ENCODE results near the gene NFIA.

NFIA gene

GRCh38 chr1:61082311-61083012 is at the start of gene NFIA:
Gene NFIA (plus strand): TSS chr1:61082561.
- no peak for DNase-seq (ENCODE audit: low read depth in 2 of 2)

- no peak for DNase-seq (ENCODE audit: low read depth in 2 of 2)
Observed at GRCh38 chr1:61035880-61036279, 46.5 kb upstream of the NFIA start.

- DNase-seq (ENCODE audit: low read depth in 2 of 2), result no peak
Observed at GRCh38 chr1:61042466-61043009, 39.8 kb upstream of the NFIA start.

- DNase-seq (ENCODE audit: low read depth in 2 of 2), result peak; percentile 58 to 64
Observed at GRCh38 chr1:61043010-61043820, 39.1 kb upstream of the NFIA start.

- DNase-seq (ENCODE audit: low read depth in 2 of 2), result no peak
Observed at GRCh38 chr1:61046434-61046833, 35.9 kb upstream of the NFIA start.

DNA sequence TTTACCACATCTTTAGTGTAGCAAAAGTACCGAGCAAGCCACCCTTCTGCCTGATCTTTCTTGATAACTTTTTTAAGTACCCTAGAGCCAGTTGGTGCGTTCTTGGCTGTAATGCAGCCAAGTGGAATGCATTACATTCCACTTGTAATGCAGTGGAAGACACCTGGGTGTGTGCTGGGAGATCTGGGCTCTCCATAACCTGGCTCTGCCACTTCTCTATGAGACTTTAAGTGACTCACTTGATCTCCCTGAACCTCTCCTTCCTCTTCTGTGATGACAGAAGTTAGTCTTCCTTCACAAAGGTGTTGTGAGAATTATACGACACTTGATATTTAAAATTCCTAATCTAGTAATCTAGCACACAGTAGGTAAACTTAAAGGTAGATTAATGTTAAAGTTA is 35.3 kb upstream of the NFIA start:
- no peak for DNase-seq (ENCODE audit: low read depth in 2 of 2)

DNA sequence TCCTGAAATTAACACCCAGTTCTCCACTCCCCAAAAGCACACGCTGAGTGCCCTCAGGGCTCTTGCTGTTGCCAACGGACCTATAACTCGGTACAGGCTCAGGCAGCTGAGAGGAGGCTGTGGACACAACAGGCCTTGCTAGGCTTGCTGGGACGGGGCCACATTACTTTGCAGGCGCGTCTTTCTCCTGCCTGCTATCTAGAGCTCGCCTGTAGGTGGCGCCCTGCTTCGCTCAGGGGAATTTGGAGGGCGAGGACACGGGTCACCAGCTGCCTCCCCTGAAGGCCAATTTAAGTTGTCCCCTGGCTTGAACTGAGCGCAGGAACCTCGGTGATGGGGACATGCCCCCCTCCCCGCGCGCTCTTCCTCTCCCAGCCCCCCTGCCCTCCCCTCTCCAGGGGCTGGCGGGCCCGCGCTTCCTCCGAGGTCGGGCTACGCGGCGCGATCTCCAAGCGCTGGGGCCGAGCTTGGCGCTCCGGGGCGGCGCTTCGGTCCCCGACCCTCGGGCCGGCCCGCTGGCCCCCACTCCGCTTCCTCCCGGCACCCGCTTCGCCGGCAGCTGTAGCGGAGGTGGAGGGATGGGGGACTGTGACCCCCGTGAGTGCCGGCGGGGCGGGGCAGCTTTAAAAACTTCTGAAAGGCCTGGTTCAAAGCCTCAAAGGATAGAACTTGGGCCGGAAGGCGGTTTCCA is 32.4 kb upstream of the NFIA start:
- peak; percentile 65 to 66 for DNase-seq (ENCODE audit: low read depth in 2 of 2)

GRCh38 chr1:61050541-61051442 is 31.6 kb upstream of the NFIA start:
- no peak for DNase-seq (ENCODE audit: low read depth in 2 of 2)

DNA sequence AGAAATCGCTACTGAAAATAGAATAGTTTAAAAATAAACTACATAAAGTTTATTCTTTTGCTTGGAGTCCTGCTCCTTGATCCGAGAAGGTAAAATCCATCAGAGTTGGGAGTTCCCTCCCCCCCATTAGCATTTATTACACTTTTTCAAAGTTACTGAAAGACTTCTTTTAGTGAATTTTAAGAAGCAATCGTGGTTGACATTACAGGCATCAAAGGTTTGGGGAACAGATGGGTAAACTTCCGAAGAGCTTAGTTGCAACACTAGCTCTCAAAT is 31.0 kb upstream of the NFIA start:
- DNase-seq (ENCODE audit: low read depth in 2 of 2), result no peak

GRCh38 chr1:61051719-61052394 is 30.5 kb upstream of the NFIA start:
- no peak for DNase-seq (ENCODE audit: low read depth in 2 of 2)

DNA sequence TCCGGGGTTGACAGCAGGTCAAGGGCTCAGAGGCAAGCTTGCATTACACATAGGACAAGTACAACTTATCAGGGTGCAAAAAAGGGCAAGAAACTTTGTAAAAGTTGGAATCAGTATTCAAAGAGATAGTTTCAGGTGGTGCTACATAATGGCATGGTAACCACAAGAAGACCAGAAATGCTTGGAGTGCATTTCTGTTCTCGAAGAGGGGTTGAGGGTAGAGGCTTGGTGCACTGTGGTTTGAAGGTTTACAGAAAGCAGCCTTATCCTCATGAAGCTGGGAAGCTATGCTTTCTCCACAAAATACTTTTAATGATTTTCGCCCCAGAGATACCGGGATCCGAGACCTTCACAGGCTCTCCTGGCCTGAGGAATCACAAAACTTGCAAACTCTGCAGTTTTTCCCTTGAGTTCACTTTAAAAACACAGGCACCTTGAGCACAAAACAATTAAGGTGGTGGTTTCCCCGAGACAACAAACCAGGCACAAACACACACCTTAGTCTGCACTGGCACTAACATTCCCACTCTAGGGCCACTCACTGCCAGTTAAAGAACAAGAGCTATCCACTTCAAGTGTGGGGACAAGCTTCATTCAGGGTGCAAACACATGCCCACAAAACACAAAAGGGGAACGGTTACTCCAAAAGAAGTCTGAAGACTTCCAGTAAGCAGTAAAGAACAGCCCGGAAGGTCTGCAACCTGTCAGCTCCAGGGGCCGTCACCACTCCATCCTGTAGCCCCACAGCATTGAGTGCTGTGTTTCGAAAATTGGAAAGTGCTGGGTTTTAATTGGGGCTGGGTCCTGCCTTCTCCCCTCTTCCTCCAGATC is 29.8 kb upstream of the NFIA start:
- no peak for DNase-seq (ENCODE audit: low read depth in 2 of 2)

- DNase-seq (ENCODE audit: low read depth in 2 of 2), result no peak
Observed at GRCh38 chr1:61053226-61053711, 29.1 kb upstream of the NFIA start.

DNA sequence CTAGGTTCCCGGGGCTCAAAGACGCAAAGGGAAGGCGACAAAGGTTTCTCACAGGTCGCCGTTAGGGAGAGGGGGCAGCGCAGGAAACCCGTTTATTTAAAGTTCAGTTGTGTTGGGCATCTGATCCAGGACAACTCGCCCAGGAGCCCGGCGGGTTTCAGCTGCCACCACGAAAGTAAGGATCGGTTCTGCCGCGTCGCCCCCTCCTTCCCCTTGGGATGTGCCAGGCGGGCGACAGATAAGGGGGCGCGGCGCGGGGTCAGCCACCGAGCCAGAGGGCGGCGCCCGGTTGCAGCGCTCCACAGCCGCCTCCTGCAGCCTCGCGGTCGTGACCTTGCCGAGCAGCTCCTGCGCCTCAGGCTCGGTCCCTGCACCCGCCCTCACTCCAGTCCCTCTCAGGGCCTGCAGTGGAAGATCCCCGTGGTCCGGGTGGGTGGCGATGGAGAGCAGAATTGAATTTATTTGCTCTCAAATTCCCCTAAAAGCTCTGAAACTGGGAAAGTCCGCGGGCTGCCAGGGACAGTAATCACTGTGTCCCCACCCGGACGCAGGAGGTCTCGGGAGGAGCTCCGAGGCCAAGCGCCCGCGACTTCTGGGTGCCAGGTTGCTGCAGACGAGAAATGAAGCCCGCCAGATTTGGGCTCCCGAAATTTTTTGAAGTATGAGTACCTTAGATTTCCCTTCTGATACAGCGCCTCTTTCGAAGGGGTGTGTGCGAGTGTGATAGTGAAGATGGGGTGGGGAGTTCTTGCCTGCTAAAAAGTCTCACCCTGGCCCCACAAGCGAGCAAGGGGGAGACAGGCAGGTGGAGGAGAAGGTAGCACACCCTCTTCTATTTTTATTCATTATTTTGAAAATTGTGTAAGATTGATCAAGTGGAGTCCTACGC is 28.4 kb upstream of the NFIA start:
- DNase-seq (ENCODE audit: low read depth in 2 of 2), result no peak

- no peak for DNase-seq (ENCODE audit: low read depth in 2 of 2)
Observed at GRCh38 chr1:61054601-61054993, 27.8 kb upstream of the NFIA start.

DNA sequence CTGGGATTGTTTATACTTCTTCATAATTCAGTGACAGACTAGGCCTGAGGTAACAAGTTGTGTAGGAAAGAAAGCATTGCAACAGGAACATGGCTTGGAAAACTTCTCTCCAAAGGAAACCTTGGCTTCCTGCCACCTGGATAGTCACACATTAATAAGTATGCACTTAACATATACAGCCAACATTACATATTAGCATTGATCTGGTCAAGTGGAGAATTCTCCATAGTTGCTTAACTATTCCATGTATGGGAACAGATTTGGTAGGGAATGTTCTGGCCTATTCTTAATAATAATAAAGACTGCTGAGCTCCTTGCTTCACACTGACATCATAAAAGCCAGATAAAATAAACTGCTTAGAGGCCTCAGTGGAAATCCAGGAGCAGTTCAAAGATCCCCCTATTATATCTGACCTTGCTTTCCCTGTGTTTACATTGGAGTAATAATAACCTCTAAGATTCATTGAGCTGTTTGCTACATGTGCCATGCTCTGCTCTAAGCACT is 27.2 kb upstream of the NFIA start:
- DNase-seq (ENCODE audit: low read depth in 2 of 2), result no peak

DNA sequence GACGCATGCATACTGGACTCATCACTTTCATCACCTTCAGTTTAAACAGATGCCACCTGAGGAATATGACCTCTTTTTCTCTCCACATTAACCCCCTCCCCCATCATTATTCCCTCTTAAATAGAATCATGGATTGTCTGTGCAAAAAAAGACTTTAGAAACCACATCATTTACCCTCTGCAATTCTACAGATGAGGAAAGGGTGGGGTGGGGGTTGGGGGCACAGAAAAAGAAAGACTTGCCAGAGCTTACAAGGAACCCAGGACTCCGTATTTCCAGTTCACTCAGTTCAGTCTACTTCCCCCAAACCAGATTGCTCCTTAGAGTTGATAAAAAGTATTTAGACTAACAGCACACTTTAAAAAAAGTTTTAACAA is 26.2 kb upstream of the NFIA start:
- DNase-seq (ENCODE audit: low read depth in 2 of 2), result no peak

GRCh38 chr1:61056573-61057439 is 25.6 kb upstream of the NFIA start:
- DNase-seq (ENCODE audit: low read depth in 2 of 2), result no peak

Data from stimulated activated CD8-positive, alpha-beta memory T cell treated with anti-CD3 and anti-CD28 coated beads, Interleukin-15, amount 100 ng/mL, for 4 hours (primary cell).